ENCODE data around the gene DMC1.

DNA sequence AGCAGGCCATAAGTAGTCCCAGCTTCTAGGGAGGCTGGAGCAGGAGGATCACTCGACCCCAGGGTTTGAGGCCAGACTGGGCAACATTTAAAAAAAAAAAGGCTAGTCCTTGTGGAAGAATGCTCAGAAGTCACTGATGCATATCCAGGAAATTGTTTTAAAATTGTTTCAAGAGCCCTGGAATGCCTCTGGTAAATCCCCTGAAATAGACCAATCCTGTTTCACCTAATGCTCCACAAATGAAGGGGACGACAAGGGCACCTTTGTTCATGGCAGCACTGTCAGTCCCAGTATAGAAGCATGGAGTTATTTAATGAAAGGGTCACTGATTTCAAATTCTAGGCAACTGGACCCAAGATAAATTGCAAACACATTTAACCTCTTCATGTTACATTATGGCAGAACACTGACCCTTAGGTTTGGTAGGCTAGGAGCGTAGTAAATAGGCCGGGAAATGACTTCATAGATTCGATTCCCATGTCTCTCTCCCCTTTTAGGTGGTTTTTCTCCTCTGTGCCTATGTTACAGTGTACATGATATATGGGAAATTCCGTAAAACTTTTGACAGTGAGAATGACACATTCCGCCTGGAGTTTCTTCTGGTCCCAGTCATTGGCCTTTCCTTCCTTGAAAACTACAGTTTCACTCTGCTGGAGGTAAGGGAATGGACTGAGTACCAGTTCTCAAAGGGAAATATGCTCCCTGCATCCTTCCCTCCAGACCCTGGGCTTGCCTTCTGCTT lies 90.7 kb downstream of the DMC1 start:
- TF ChIP-seq, protein P1, sequence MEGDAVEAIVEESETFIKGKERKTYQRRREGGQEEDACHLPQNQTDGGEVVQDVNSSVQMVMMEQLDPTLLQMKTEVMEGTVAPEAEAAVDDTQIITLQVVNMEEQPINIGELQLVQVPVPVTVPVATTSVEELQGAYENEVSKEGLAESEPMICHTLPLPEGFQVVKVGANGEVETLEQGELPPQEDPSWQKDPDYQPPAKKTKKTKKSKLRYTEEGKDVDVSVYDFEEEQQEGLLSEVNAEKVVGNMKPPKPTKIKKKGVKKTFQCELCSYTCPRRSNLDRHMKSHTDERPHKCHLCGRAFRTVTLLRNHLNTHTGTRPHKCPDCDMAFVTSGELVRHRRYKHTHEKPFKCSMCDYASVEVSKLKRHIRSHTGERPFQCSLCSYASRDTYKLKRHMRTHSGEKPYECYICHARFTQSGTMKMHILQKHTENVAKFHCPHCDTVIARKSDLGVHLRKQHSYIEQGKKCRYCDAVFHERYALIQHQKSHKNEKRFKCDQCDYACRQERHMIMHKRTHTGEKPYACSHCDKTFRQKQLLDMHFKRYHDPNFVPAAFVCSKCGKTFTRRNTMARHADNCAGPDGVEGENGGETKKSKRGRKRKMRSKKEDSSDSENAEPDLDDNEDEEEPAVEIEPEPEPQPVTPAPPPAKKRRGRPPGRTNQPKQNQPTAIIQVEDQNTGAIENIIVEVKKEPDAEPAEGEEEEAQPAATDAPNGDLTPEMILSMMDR (IDR thresholded peaks at IDR 0.05): no peak
- no peak for TF ChIP-seq POLR2A (IDR thresholded peaks at IDR 0.05)

Data from tibial nerve (tissue), 3 donors.